PC-3 (cell line): ENCODE data around the gene DACT1.

ENCODE experiments used
- EZH2 ChIP-seq: fragments of 300-600 bp; sonication (generic); IDR thresholded peaks from one replicate; pipeline ENCODE4 v1.6.1; 2017; ENCODE audit warnings: antibody characterized with exemption, mild to moderate bottlenecking, low read length; ENCODE audit not compliant: unreplicated experiment
- TF ChIP-seq, protein P1 (sequence below): fragments of 300-600 bp; sonication (generic); conservative IDR thresholded peaks from 2 replicates; pipeline ENCODE4 v1.5.1; 2017; ENCODE audit warnings: antibody characterized with exemption, low read depth, mild to moderate bottlenecking, low read length

DNA sequence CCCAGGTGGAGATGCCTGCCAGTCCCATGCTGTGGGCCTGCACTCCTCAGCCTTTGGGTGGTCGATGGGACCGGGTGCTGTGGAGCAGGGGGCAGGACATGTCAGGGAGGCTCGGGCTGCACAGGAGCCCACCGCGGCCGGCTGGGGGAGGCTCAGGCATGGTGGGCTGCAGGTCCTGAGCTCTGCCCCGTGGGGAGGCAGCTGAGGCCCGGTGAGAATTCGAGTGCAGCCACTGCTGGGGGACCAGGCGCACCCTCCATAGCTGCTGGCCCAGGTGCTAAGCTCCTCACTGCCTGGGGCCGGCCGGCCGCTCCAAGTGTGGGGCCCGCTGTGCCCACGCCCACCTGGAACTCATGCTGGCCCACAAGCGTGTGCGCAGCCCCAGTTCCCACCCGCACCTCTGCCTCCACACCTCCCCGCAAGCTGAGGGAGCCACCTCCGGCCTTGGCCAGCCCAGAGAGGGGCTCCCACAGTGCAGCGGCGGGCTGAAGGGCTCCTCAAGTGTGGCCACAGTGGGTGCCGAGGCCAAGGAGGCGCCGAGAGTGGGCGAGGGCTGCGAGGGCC, 49.6 kb downstream of the DACT1 start:
- TF ChIP-seq, protein P1, sequence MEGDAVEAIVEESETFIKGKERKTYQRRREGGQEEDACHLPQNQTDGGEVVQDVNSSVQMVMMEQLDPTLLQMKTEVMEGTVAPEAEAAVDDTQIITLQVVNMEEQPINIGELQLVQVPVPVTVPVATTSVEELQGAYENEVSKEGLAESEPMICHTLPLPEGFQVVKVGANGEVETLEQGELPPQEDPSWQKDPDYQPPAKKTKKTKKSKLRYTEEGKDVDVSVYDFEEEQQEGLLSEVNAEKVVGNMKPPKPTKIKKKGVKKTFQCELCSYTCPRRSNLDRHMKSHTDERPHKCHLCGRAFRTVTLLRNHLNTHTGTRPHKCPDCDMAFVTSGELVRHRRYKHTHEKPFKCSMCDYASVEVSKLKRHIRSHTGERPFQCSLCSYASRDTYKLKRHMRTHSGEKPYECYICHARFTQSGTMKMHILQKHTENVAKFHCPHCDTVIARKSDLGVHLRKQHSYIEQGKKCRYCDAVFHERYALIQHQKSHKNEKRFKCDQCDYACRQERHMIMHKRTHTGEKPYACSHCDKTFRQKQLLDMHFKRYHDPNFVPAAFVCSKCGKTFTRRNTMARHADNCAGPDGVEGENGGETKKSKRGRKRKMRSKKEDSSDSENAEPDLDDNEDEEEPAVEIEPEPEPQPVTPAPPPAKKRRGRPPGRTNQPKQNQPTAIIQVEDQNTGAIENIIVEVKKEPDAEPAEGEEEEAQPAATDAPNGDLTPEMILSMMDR = no peak
- TF ChIP-seq EZH2 = no peak
